CD8-positive, alpha-beta memory T cell (primary cell): ENCODE data around the gene ZNF227. TPM values are rescaled to one million over a fixed set of nuclear protein-coding genes. Genes with fewer than 3 reads are reported as not detected.
A peak's percentile ranks its signal among the peaks of the same experiment; 100 is the strongest.
"Not testable (repeated sequence)": the region's sequence is repeated elsewhere in the genome, so short reads cannot be mapped to it uniquely, and the experiment has no call there.

Experiments
- CTCF ChIA-PET: fragments of 350-600 bp; sonication (Branson Sonifier 250); formaldehyde crosslinking; loops from one replicate; lab custom pipeline; 2021; ENCODE audit warnings: antibody characterized with exemption; lab: Charles Lee
- POLR2A ChIA-PET: fragments of 350-600 bp; sonication (Branson Sonifier 250); formaldehyde crosslinking; loops from one replicate; lab custom pipeline; 2021; ENCODE audit warnings: antibody characterized with exemption; lab: Charles Lee
- DNase-seq, 5 donors: peaks; one replicate each; pipeline versions ENCODE4 v3.0.0 to v3.0.0-alpha.2; 2020 to 2022; ENCODE audit warnings: mixed read lengths in 1 of 5
- H3K27ac ChIP-seq: one replicate; pipeline ENCODE4 v1.7.0; 2013; ENCODE audit warnings: low read depth, mild to moderate bottlenecking, low read length, moderate library complexity
- H3K27me3 ChIP-seq: 2 replicates; pipeline ENCODE4 v1.7.0; 2013; ENCODE audit warnings: low read length, mild to moderate bottlenecking; ENCODE audit not compliant: insufficient read depth, poor library complexity, severe bottlenecking
- H3K36me3 ChIP-seq: 2 replicates; pipeline ENCODE4 v1.7.0; 2013; ENCODE audit warnings: mild to moderate bottlenecking, low read length, moderate library complexity; ENCODE audit not compliant: insufficient read depth
- H3K4me1 ChIP-seq: 2 replicates; pipeline ENCODE4 v1.7.0; 2013; ENCODE audit warnings: mild to moderate bottlenecking, low read length, moderate library complexity; ENCODE audit not compliant: insufficient read depth
- H3K4me3 ChIP-seq: 2 replicates; pipeline ENCODE4 v1.7.0; 2013; ENCODE audit warnings: mild to moderate bottlenecking, low read length
- H3K9me3 ChIP-seq: 2 replicates; pipeline ENCODE4 v1.7.0; 2013; ENCODE audit warnings: mild to moderate bottlenecking, low read length
- H3K27ac Mint-ChIP-seq, 8 donors: one replicate each; pipeline ENCODE4 v1.8.0; 2020 to 2021; ENCODE audit warnings: mixed read lengths in 8 of 8, mild to moderate bottlenecking in 6 of 8, inconsistent platforms in 3 of 8, moderate library complexity in 3 of 8
- H3K27me3 Mint-ChIP-seq, 2 donors: one replicate each; pipeline ENCODE4 v1.8.0; 2020 to 2021; ENCODE audit warnings: mixed read lengths in 2 of 2, mild to moderate bottlenecking in 1 of 2, moderate library complexity in 1 of 2
- H3K36me3 Mint-ChIP-seq, 3 donors: one replicate each; pipeline ENCODE4 v1.8.0; 2020 to 2021; ENCODE audit warnings: mixed read lengths in 3 of 3, inconsistent platforms in 1 of 3, mild to moderate bottlenecking in 1 of 3
- H3K4me1 Mint-ChIP-seq, 3 donors: one replicate each; pipeline ENCODE4 v1.8.0; 2020 to 2021; ENCODE audit warnings: mixed read lengths in 3 of 3, inconsistent platforms in 1 of 3, mild to moderate bottlenecking in 1 of 3
- H3K4me3 Mint-ChIP-seq, 7 donors: one replicate each; pipeline ENCODE4 v1.8.0; 2020 to 2021; ENCODE audit warnings: mixed read lengths in 7 of 7, mild to moderate bottlenecking in 6 of 7, moderate library complexity in 4 of 7, inconsistent platforms in 2 of 7
- H3K9me3 Mint-ChIP-seq, 5 donors: one replicate each; pipeline ENCODE4 v1.8.0; 2020 to 2022; ENCODE audit warnings: mixed read lengths in 5 of 5, mild to moderate bottlenecking in 3 of 5, moderate library complexity in 2 of 5, inconsistent platforms in 1 of 5
- polyA plus RNA-seq: library from polyadenylated mRNA; unstranded; fragments of 300-500 nt; fragmentation: Illumina TruSeq; gene quantifications from one replicate; pipeline ENCODE4 v1.2.3, GENCODE V29; 2021
- total RNA-seq, 2 experiments: library from RNA; stranded (reverse); gene quantifications; one replicate each; pipeline ENCODE4 v1.2.3, GENCODE V29; 2021

Gene ZNF227
- total RNA-seq (10 to 100 TPM; 22.1 to 24.0 TPM), polyA plus RNA-seq (11.4 TPM)

DNA sequence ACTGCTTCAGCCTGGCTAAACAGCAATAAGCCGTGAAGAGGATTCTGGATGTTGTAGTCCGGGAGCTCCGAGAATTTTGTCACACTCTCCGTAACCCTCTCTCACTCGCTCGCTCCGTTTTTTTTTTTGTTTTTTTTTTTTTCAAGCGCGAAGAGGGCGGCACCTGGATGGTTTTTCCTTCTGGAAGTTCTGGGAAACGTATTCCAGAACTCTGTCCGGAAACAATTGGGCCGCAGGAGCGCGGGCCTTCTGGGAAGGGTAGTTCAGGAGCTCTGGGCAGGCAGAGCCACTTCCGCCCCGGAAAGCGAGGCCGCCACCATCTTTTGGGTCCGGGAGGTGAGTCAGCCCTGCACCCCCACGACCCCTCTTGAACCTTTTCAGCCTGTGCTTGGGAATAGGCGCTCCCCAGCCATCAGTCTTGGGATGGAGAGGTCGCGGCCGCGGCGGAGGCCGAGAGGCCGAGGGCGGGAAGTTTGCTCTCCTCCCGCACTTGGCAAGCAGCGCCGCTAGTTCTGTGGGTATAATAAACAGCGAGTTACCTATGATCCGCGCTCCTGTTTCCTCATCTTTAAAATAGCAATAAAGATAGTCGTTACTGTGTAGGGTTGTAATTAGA, at the start of gene ZNF227:
Gene ZNF227, plus strand, starts transcription at position 283 of the 616 bp plus-strand sequence. CDS start 5,261 bp downstream, outside the sequence.
- Histone ChIP-seq H3K27ac (peak within 1 kb of the TSS; percentile 72), H3K4me3 (peak within 1 kb of the TSS; percentile 97), H3K27me3 (no peaks in the 10 kb centered on the region), H3K36me3 (peaks cover 15% of the 10 kb centered on the region), H3K9me3 (no peaks in the 10 kb centered on the region), H3K4me1 (peaks cover 19% of the 10 kb centered on the region)
- Mint-ChIP-seq H3K36me3 (peaks cover 8 to 39% (median 31%) of the 10 kb centered on the region in 3 donors), H3K4me3 (peak within 1 kb of the TSS; percentile 96 to 100 (median 99)), H3K27ac (peak within 1 kb of the TSS; percentile 88 to 99 (median 94)), H3K4me1 (peaks cover 29 to 42% (median 40%) of the 10 kb centered on the region in 3 donors), H3K27me3 (peaks cover 0 to 2% of the 10 kb centered on the region in 2 donors), H3K9me3 (peaks cover 0 to 6% (median 3%) of the 10 kb centered on the region in 5 donors)
- ChIA-PET POLR2A (interaction anchor here (0.6 to 1.0 kb wide), 4 partner anchors 47 to 511 kb away, joined by 3 to 6 read pairs (median 4); partner anchors contain the start of gene ZNF226), CTCF (interaction anchor here (0.6 to 1.0 kb wide), 2 partner anchors 48 to 284 kb away, joined by 3 read pairs; partner anchors contain the start of gene ZNF226)
- DNase-seq: peak; percentile 67 to 85 (median 73)

DNA sequence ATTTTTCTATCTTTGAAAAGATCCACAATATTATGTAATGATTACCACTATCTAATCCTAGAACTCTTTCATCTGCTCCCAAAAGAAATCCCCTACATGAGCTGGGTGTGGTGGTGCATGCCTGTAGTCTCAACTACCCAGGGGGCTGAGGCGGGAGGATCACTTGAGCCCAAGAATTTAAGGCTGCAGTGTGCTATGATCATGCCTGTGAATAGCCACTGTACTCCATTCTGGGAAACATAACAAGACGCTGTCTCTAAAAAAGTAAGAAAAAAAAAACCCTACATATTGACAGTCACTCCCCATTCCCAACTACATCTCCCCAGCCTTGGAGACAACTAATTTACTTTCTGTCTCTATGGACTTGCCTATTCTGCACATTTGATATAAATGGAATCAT, 48.5 kb upstream of the ZNF227 start:
- H3K4me1 Mint-ChIP-seq: peaks cover 33 to 42% (median 42%) of the 10 kb centered on the region in 3 donors
- H3K36me3 Mint-ChIP-seq: peaks cover 19 to 41% (median 39%) of the 10 kb centered on the region in 3 donors
- H3K4me3 Mint-ChIP-seq: peak overlapping the region in 1 of 7 donors; percentile 34
- no peaks in the 10 kb centered on the region for H3K27me3 ChIP-seq
- no peak for DNase-seq
- peak overlapping the region; percentile 74 for H3K4me3 ChIP-seq
- no peaks in the 10 kb centered on the region for H3K27me3 Mint-ChIP-seq
- ChIA-PET POLR2A (interaction anchor here (0.7 to 2.0 kb wide), 2 partner anchors 23 to 49 kb away, joined by 3 to 6 read pairs; partner anchors contain the start of gene ZNF227), CTCF (no interaction called here)
- H3K9me3 Mint-ChIP-seq: peaks cover 35 to 82% (median 57%) of the 10 kb centered on the region in 5 donors
- no peak overlapping the region for H3K27ac Mint-ChIP-seq
- peaks cover 18% of the 10 kb centered on the region for H3K36me3 ChIP-seq
- no peak overlapping the region for H3K27ac ChIP-seq
- H3K9me3 ChIP-seq: peaks cover 8% of the 10 kb centered on the region
- H3K4me1 ChIP-seq: peaks cover 16% of the 10 kb centered on the region

- CTCF ChIA-PET: interaction anchor here (1.4 kb wide), 1 partner anchor 49 kb away, joined by 3 read pairs; no protein-coding TSS in a partner anchor
Observed at GRCh38 chr19:44164327-44164672, 48.0 kb upstream of the ZNF227 start.

GRCh38 chr19:44164673-44165512, 47.4 kb upstream of the ZNF227 start, which contains the start of gene ZNF226:
ZNF226 (plus strand) TSS chr19:44165100; CDS start chr19:44170081, 4,981 bp downstream.
- H3K27me3 Mint-ChIP-seq: no peaks in the 10 kb centered on the region
- Histone ChIP-seq H3K9me3 (peaks cover 12% of the 10 kb centered on the region), H3K4me1 (peaks cover 16% of the 10 kb centered on the region), H3K36me3 (peaks cover 28% of the 10 kb centered on the region), H3K4me3 (peak within 1 kb of the TSS; percentile 74), H3K27me3 (no peaks in the 10 kb centered on the region), H3K27ac (peak within 1 kb of the TSS; percentile 59)
- H3K4me3 Mint-ChIP-seq: peak within 1 kb of the TSS; percentile 95 to 100 (median 99)
- H3K27ac Mint-ChIP-seq: peak within 1 kb of the TSS; percentile 87 to 99 (median 99)
- POLR2A ChIA-PET: interaction anchor here (1.3 to 2.0 kb wide), 4 partner anchors 42 to 140 kb away, joined by 3 to 8 read pairs (median 4); partner anchors contain the start of genes ZNF227 and ZNF235
- peaks cover 33 to 43% (median 42%) of the 10 kb centered on the region in 3 donors for H3K4me1 Mint-ChIP-seq
- CTCF ChIA-PET: interaction anchor here (1.0 to 1.4 kb wide), 2 partner anchors 42 to 48 kb away, joined by 3 read pairs; no protein-coding TSS in a partner anchor
- peaks cover 27 to 50% (median 49%) of the 10 kb centered on the region in 3 donors for H3K36me3 Mint-ChIP-seq
- peaks cover 36 to 82% (median 58%) of the 10 kb centered on the region in 5 donors for H3K9me3 Mint-ChIP-seq
- peak; percentile 64 to 85 (median 80) for DNase-seq

More at GRCh38 chr19:44164327-44164672, 48.0 kb upstream of the ZNF227 start:
- H3K36me3 ChIP-seq: peaks cover 22% of the 10 kb centered on the region
- Mint-ChIP-seq H3K27ac (peak overlapping the region in 7 of 8 donors; percentile 87 to 99 (median 99)), H3K4me3 (peak overlapping the region; percentile 95 to 100 (median 99)), H3K9me3 (peaks cover 34 to 82% (median 55%) of the 10 kb centered on the region in 5 donors), H3K4me1 (peaks cover 33 to 43% (median 42%) of the 10 kb centered on the region in 3 donors), H3K27me3 (no peaks in the 10 kb centered on the region), H3K36me3 (peaks cover 21 to 44% (median 43%) of the 10 kb centered on the region in 3 donors)
- DNase-seq: no peak
- POLR2A ChIA-PET: interaction anchor here (1.4 to 2.0 kb wide), 3 partner anchors 43 to 69 kb away, joined by 3 to 8 read pairs (median 6); partner anchors contain the start of gene ZNF227
- H3K27me3 ChIP-seq: no peaks in the 10 kb centered on the region
- peaks cover 7% of the 10 kb centered on the region for H3K9me3 ChIP-seq
- H3K4me3 ChIP-seq: peak overlapping the region; percentile 74
- peak overlapping the region; percentile 59 for H3K27ac ChIP-seq
- H3K4me1 ChIP-seq: peaks cover 16% of the 10 kb centered on the region

DNA sequence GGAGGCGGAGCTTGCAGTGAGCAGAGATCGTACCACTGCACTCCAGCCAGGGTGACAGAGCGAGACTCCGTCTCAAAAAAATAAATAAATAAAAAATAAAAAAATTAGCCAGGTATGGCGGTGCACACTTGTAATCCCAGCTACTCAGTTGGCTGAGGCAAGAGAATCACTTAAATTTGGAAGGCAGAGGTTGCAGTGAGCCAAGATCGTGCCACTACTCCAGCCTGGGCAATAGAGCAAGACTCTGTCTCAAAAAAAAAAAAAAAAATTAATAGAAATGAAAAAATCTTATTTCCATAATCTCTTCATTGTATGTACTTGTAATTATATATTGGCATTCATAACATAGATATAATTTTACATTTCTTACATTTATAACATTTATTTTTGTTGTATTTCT, 41.7 kb upstream of the ZNF227 start:
- DNase-seq, H3K4me3 Mint-ChIP-seq, H3K4me1 ChIP-seq, H3K27me3 ChIP-seq, POLR2A ChIA-PET, H3K27me3 Mint-ChIP-seq, CTCF ChIA-PET, H3K4me3 ChIP-seq, H3K27ac ChIP-seq, H3K27ac Mint-ChIP-seq: not testable (repeated sequence)
- peaks cover 19 to 27% (median 26%) of the 10 kb centered on the region in 3 donors for H3K4me1 Mint-ChIP-seq
- peaks cover 73 to 88% (median 86%) of the 10 kb centered on the region in 3 donors for H3K36me3 Mint-ChIP-seq
- H3K9me3 Mint-ChIP-seq: peaks cover 39 to 81% (median 75%) of the 10 kb centered on the region in 5 donors
- H3K9me3 ChIP-seq: peaks cover 48% of the 10 kb centered on the region
- H3K36me3 ChIP-seq: peaks cover 79% of the 10 kb centered on the region

GRCh38 chr19:44176590-44176989, 35.7 kb upstream of the ZNF227 start:
- no peaks in the 10 kb centered on the region for H3K4me1 Mint-ChIP-seq
- peaks cover 72% of the 10 kb centered on the region for H3K9me3 ChIP-seq
- H3K4me3 Mint-ChIP-seq: no peak overlapping the region
- H3K4me3 ChIP-seq: no peak overlapping the region
- H3K36me3 Mint-ChIP-seq: peaks cover 49 to 71% (median 66%) of the 10 kb centered on the region in 3 donors
- POLR2A ChIA-PET: no interaction called here
- no peak overlapping the region for H3K27ac ChIP-seq
- DNase-seq: no peak
- H3K27me3 ChIP-seq: no peaks in the 10 kb centered on the region
- H3K4me1 ChIP-seq: no peaks in the 10 kb centered on the region
- CTCF ChIA-PET: no interaction called here
- no peak overlapping the region for H3K27ac Mint-ChIP-seq
- H3K9me3 Mint-ChIP-seq: peaks cover 65 to 96% (median 94%) of the 10 kb centered on the region in 5 donors
- peaks cover 54% of the 10 kb centered on the region for H3K36me3 ChIP-seq
- H3K27me3 Mint-ChIP-seq: no peaks in the 10 kb centered on the region

GRCh38 chr19:44180968-44181367, 31.4 kb upstream of the ZNF227 start:
- H3K4me3 Mint-ChIP-seq: no peak overlapping the region
- Histone ChIP-seq H3K27me3 (no peaks in the 10 kb centered on the region), H3K27ac (no peak overlapping the region), H3K4me1 (no peaks in the 10 kb centered on the region), H3K9me3 (peaks cover 58% of the 10 kb centered on the region), H3K36me3 (peaks cover 10% of the 10 kb centered on the region), H3K4me3 (no peak overlapping the region)
- H3K27me3 Mint-ChIP-seq: no peaks in the 10 kb centered on the region
- H3K27ac Mint-ChIP-seq: no peak overlapping the region
- H3K36me3 Mint-ChIP-seq: peaks cover 8 to 43% (median 23%) of the 10 kb centered on the region in 3 donors
- H3K9me3 Mint-ChIP-seq: peaks cover 66 to 94% (median 82%) of the 10 kb centered on the region in 5 donors
- ChIA-PET POLR2A (interaction anchor here (1.4 kb wide), 1 partner anchor 13 kb away, joined by 4 read pairs; no protein-coding TSS in a partner anchor), CTCF (no interaction called here)
- no peaks in the 10 kb centered on the region for H3K4me1 Mint-ChIP-seq
- no peak for DNase-seq
